Esophagus muscularis mucosa (tissue), 4 donors: ENCODE data around the gene MAP4K1. TPM values are rescaled to one million over a fixed set of nuclear protein-coding genes. Genes with fewer than 3 reads are reported as not detected.
"Not testable (repeated sequence)": the region's sequence is repeated elsewhere in the genome, so short reads cannot be mapped to it uniquely, and the experiment has no call there.

ENCODE experiments used
- DNase-seq: peaks from one replicate; pipeline ENCODE4 v3.0.0-alpha.2; 2017; ENCODE audit errors: extremely low spot score
- H3K27ac ChIP-seq, 4 donors: fragments of 200-600 bp; sonication (generic); replicated peaks in 1 of 4; 1 replicate in 3 of 4; 2 replicates in 1 of 4; pipeline ENCODE4 v1.5.1; 2016 to 2019; ENCODE audit warnings: mild to moderate bottlenecking in 1 of 4
- H3K27me3 ChIP-seq, 4 donors: fragments of 200-600 bp; sonication (generic); one replicate each; pipeline versions ENCODE4 v1.5.1 to v1.6.0; 2016 to 2019
- H3K36me3 ChIP-seq, 4 donors: fragments of 200-600 bp; sonication (generic); one replicate each; pipeline ENCODE4 v1.5.1; 2016 to 2019
- H3K4me1 ChIP-seq, 4 donors: fragments of 200-600 bp; sonication (generic); one replicate each; pipeline ENCODE4 v1.5.1; 2016 to 2019
- H3K4me3 ChIP-seq, 4 donors: fragments of 200-600 bp; sonication (generic); 1 replicate in 2 of 4; 2 replicates in 2 of 4; pipeline ENCODE4 v1.5.1; 2016 to 2019; ENCODE audit warnings: mild to moderate bottlenecking in 4 of 4, moderate library complexity in 1 of 4
- H3K9me3 ChIP-seq, 4 donors: fragments of 200-600 bp; sonication (generic); 1 replicate in 3 of 4; 2 replicates in 1 of 4; pipeline ENCODE4 v1.5.1; 2016 to 2019
- CTCF ChIP-seq, 3 experiments: fragments of 200-600 bp in 2 of 3; fragments of 450-650 bp in 1 of 3; sonication (generic) in 2 of 3; IDR thresholded peaks; one replicate each; pipeline ENCODE4 v1.5.1; 2017 to 2019; ENCODE audit warnings: antibody characterized with exemption in 3 of 3, mild to moderate bottlenecking in 2 of 3, moderate library complexity in 1 of 3
- EP300 ChIP-seq: sonication (generic); formaldehyde crosslinking; IDR thresholded peaks from one replicate; pipeline ENCODE4 v1.6.1; 2017; ENCODE audit warnings: antibody characterized with exemption
- POLR2A ChIP-seq: fragments of 450-650 bp; IDR thresholded peaks from one replicate; pipeline ENCODE4 v1.6.1; 2017; ENCODE audit warnings: antibody characterized with exemption, moderate library complexity, mild to moderate bottlenecking, low read depth
- POLR2AphosphoS5 ChIP-seq, 2 donors: sonication (generic); formaldehyde crosslinking; IDR thresholded peaks; one replicate each; pipeline ENCODE4 v1.6.1; 2017; ENCODE audit warnings: antibody characterized with exemption in 2 of 2
- WGBS: methylation state at CpG from one replicate; pipeline ENCODE4 v1.1.5; 2018; 5-methylcytosine and 5-hydroxymethylcytosine counted together
- intact Hi-C: fragments of 100-400 bp; cut with DNase I; formaldehyde crosslinking; loops from one replicate; pipeline ENCODE4 v1.15.1; 2023
- total RNA-seq, 4 donors: library from RNA; depleted of rRNA; stranded (reverse); fragments of >200 nt; gene quantifications; one replicate each; pipeline versions ENCODE4 v1.1.0 to v1.2.1, GENCODE V29; 2016

Gene MAP4K1
- total RNA-seq, 4 donors from 2014 or later: 1.2 to 4.5 (median 3.1) TPM

- Histone ChIP-seq H3K9me3 (no peaks in the 10 kb centered on the region), H3K36me3 (no peaks in the 10 kb centered on the region), H3K27me3 (peaks cover 0 to 16% (median 0%) of the 10 kb centered on the region in 4 donors), H3K4me3 (no peak overlapping the region), H3K27ac (no peak overlapping the region), H3K4me1 (no peaks in the 10 kb centered on the region)
- no peak for TF ChIP-seq POLR2AphosphoS5 (IDR thresholded peaks at IDR 0.05)
- no peak for TF ChIP-seq CTCF (IDR thresholded peaks at IDR 0.05)
- TF ChIP-seq EP300: no peak
- TF ChIP-seq POLR2A: no peak
- intact Hi-C loops: no loop called here
- WGBS: 72% methylated on average over 2 of the region's 2 CpGs
- no peak for DNase-seq
Observed at GRCh38 chr19:38588041-38588440, 29.7 kb downstream of the MAP4K1 start.

DNA sequence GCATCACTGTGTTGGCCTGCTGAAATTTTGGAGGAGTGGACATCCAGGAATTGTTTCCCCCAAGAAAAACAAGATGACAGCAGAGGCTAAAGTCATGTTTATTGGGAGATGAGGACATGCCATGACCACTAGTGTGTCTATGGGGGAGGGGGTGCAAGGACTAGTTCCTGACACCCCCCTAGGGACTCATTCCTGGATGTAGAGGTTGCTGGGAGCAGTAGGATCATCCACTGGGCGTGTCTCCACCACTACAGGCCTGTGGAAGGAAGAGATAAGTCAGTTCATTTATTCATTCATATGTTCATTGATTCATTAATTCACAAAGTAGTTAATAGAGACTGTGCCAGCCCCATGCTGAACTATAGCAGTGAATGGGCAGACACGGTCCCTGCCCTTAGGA is 30.2 kb downstream of the MAP4K1 start:
- intact Hi-C loops: no loop called here
- 89% methylated on average over 2 of the region's 2 CpGs for WGBS
- Histone ChIP-seq H3K27me3 (peaks cover 0 to 11% (median 0%) of the 10 kb centered on the region in 4 donors), H3K27ac (no peak overlapping the region), H3K9me3 (no peaks in the 10 kb centered on the region), H3K4me1 (no peaks in the 10 kb centered on the region), H3K36me3 (no peaks in the 10 kb centered on the region), H3K4me3 (no peak overlapping the region)
- TF ChIP-seq EP300: no peak
- TF ChIP-seq CTCF (IDR thresholded peaks at IDR 0.05): no peak
- TF ChIP-seq POLR2A: no peak
- TF ChIP-seq POLR2AphosphoS5 (IDR thresholded peaks at IDR 0.05): no peak
- no peak for DNase-seq

- no peaks in the 10 kb centered on the region for H3K36me3 ChIP-seq
- no peak for DNase-seq
- no peak for TF ChIP-seq POLR2A
- TF ChIP-seq CTCF (IDR thresholded peaks at IDR 0.05): no peak
- no peak for TF ChIP-seq POLR2AphosphoS5 (IDR thresholded peaks at IDR 0.05)
- TF ChIP-seq EP300: no peak
- 84% methylated on average over 4 of the region's 4 CpGs for WGBS
- intact Hi-C loops: no loop called here
- no peak overlapping the region for H3K27ac ChIP-seq
- H3K9me3 ChIP-seq: no peaks in the 10 kb centered on the region
- no peaks in the 10 kb centered on the region for H3K4me1 ChIP-seq
- no peak overlapping the region for H3K4me3 ChIP-seq
- no peaks in the 10 kb centered on the region for H3K27me3 ChIP-seq
Observed at GRCh38 chr19:38583985-38584305, 33.8 kb downstream of the MAP4K1 start.

- no peaks in the 10 kb centered on the region for H3K4me1 ChIP-seq
- TF ChIP-seq POLR2A (no peak), EP300 (no peak), CTCF (IDR thresholded peaks at IDR 0.05) (no peak), POLR2AphosphoS5 (IDR thresholded peaks at IDR 0.05) (no peak)
- WGBS: 91% methylated on average over 14 of the region's 14 CpGs
- no peaks in the 10 kb centered on the region for H3K9me3 ChIP-seq
- no peaks in the 10 kb centered on the region for H3K36me3 ChIP-seq
- intact Hi-C loops: no loop called here
- no peak for DNase-seq
- no peak overlapping the region for H3K4me3 ChIP-seq
- H3K27me3 ChIP-seq: no peaks in the 10 kb centered on the region
- no peak overlapping the region for H3K27ac ChIP-seq
Observed at GRCh38 chr19:38583219-38583984, 34.4 kb downstream of the MAP4K1 start.

GRCh38 chr19:38580080-38580479 is 37.7 kb downstream of the MAP4K1 start:
- Histone ChIP-seq H3K27ac (no peak overlapping the region), H3K4me1 (no peaks in the 10 kb centered on the region), H3K36me3 (no peaks in the 10 kb centered on the region), H3K9me3 (no peaks in the 10 kb centered on the region), H3K4me3 (no peak overlapping the region), H3K27me3 (no peaks in the 10 kb centered on the region)
- WGBS: 81% methylated on average over 6 of the region's 15 CpGs
- intact Hi-C loops: no loop called here
- TF ChIP-seq CTCF (IDR thresholded peaks at IDR 0.05) (no peak), EP300 (no peak), POLR2AphosphoS5 (IDR thresholded peaks at IDR 0.05) (no peak), POLR2A (no peak)
- DNase-seq: no peak

GRCh38 chr19:38579304-38579703 is 38.4 kb downstream of the MAP4K1 start:
- H3K27ac ChIP-seq, DNase-seq, H3K27me3 ChIP-seq, H3K4me1 ChIP-seq, H3K9me3 ChIP-seq, H3K4me3 ChIP-seq, intact Hi-C loops, H3K36me3 ChIP-seq: not testable (repeated sequence)
- whole genome bisulfite sequencing: 86% methylated on average over 6 of the region's 6 CpGs
